Measurements from ENCODE around the gene EAF1.
"Not testable (repeated sequence)": the region's sequence is repeated elsewhere in the genome, so short reads cannot be mapped to it uniquely, and the experiment has no call there.

EAF1 gene

DNA sequence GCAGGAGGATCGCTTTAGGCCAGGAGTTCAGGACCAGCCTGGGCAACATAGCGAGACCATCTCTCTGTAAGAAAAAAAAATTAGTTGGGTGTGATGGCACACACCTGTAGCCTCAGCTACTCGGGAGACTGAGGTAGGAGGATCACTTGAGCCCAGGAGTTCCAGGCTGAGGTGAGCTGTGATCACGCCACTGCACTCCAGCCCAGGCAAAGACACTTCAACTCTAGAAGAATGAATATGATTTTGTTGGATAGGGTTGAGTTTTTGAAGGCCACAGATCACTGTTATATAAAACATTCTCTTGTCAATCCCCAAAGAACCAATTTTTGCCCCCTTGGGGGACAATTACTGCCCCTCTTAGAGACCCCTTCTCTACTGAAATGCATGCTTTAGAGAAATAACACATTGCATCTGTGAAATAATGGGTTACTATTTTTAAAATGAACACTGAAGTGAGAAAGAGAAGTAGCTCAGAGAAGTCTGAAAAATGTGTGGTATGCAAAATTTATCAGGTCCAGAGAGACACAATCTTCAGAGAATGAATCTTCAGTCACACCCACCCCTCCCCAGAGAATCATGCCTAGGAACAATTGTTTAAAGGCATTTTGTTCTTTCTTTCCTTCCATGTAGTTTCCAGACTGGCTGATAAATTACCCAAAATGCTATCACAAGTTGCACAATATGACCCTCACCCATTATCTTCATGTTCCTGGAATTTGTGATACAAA lies 42.7 kb upstream of the EAF1 start:
- CTCF ChIA-PET: no interaction called here
- POLR2A ChIA-PET: no interaction called here
- no peak for DNase-seq (ENCODE audit: extremely low spot score)
- TF ChIP-seq LEF1 (IDR thresholded peaks at IDR 0.05; ENCODE audit: borderline replicate concordance): no peak
- TF ChIP-seq CTBP1 (IDR thresholded peaks at IDR 0.05; ENCODE audit: borderline replicate concordance): no peak
- TF ChIP-seq FOXA1 (IDR thresholded peaks at IDR 0.05): no peak
- TF ChIP-seq ZNF384 (IDR thresholded peaks at IDR 0.05): no peak
- TF ChIP-seq NFRKB (IDR thresholded peaks at IDR 0.05): no peak

DNA sequence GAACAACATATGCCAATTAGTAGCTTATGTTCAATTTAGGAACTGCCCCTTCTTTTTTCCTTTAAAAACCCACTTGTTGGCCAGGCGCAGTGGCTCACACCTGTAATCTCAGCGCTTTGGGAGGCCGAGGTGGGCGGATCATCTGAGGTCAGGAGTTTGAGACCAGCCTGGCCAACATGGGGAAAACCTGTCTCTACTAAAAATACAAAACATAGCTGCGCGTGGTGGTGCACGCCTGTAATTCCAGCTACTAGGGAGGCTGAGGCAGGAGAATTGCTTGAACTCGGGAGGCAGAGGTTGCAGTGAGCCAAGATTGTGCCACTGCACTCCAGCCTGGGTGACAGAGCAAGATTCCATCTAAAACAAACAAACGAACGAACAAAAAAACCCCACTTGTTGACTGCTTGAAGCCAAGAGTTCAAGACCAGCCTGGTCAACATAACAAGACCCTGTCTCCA lies 42.1 kb upstream of the EAF1 start:
- CTCF ChIA-PET; DNase-seq (ENCODE audit: extremely low spot score); POLR2A ChIA-PET: not testable (repeated sequence)

DNA sequence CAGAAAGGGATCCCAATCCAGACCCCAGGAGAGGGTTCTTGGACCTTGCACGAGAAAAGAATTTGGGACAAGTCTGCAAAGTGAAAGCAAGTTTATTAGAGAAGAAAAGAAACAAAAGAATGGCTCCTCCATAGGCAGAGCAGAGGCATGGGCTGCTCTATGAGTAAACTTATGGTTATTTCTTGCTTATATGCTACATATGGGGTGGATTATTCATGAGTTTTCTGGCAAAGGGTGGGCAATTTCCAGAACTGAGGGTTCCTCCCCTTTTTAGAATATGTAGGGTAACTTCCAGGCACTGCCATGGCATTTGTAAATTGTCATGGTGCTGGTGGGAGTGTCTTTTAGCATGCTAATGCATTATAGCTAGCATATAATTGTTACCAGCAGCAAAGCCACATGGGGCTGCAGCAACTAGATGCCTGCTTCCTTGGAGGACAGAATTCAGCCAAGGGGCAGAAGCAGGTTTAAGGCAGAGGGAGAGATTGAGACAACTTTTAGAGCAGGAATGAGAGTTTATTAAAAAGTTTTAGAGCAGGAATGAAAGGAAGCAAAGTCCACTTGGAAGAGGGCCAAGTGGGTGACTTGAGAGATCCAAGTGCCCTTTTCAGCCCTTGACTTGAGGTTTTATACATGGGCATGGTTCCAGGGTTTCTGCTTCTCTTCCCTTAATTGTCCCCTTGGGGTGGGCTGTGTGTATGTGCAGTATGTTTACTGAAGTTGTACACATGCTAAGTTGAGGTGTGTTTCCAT lies 41.3 kb upstream of the EAF1 start:
- ChIA-PET CTCF (no interaction called here), POLR2A (no interaction called here)
- no peak for TF ChIP-seq ZNF384 (IDR thresholded peaks at IDR 0.05)
- no peak for TF ChIP-seq HDGF (IDR thresholded peaks at IDR 0.05; ENCODE audit: borderline replicate concordance)
- TF ChIP-seq FOXA1 (IDR thresholded peaks at IDR 0.05): no peak
- TF ChIP-seq FOXK2 (IDR thresholded peaks at IDR 0.05): no peak
- no peak for TF ChIP-seq ARNT (IDR thresholded peaks at IDR 0.05)
- TF ChIP-seq L3MBTL2 (conservative IDR thresholded peaks at IDR 0.05): no peak
- TF ChIP-seq BHLHE40 (IDR thresholded peaks at IDR 0.05; ENCODE audit: borderline replicate concordance): no peak
- DNase-seq (ENCODE audit: extremely low spot score): no peak

- CTCF ChIA-PET; DNase-seq (ENCODE audit: extremely low spot score); POLR2A ChIA-PET: not testable (repeated sequence)
Observed at GRCh38 chr3:15386654-15386955, 40.8 kb upstream of the EAF1 start.

DNA sequence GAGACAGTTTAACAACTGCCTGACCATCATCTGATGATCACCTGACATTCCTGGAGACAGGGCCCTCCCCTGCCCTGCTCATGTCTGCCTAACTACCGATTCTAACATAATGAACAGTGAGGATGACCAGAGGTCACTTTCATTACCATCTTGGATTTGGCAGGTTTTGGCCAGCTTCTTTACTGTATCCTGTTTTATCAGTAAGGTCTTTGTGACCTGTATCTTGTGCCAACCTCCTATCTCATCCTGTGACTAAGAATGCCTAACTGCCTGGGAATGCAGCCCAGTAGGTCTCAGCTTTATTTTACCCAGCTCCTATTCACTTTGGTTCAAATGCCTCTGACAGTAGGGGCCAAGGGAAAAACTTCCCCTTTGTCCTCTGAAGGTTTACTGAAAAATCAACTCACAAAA lies 40.2 kb upstream of the EAF1 start:
- DNase-seq (ENCODE audit: extremely low spot score): no peak
- no peak for TF ChIP-seq FOXA1 (IDR thresholded peaks at IDR 0.05)
- TF ChIP-seq SUZ12 (IDR thresholded peaks at IDR 0.05): no peak
- TF ChIP-seq, protein P1, sequence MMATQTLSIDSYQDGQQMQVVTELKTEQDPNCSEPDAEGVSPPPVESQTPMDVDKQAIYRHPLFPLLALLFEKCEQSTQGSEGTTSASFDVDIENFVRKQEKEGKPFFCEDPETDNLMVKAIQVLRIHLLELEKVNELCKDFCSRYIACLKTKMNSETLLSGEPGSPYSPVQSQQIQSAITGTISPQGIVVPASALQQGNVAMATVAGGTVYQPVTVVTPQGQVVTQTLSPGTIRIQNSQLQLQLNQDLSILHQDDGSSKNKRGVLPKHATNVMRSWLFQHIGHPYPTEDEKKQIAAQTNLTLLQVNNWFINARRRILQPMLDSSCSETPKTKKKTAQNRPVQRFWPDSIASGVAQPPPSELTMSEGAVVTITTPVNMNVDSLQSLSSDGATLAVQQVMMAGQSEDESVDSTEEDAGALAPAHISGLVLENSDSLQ (IDR thresholded peaks at IDR 0.05): no peak
- no peak for TF ChIP-seq NFRKB (IDR thresholded peaks at IDR 0.05)
- no peak for TF ChIP-seq LEF1 (IDR thresholded peaks at IDR 0.05; ENCODE audit: borderline replicate concordance)
- TF ChIP-seq BHLHE40 (IDR thresholded peaks at IDR 0.05; ENCODE audit: borderline replicate concordance): no peak
- TF ChIP-seq SP1 (IDR thresholded peaks at IDR 0.05): no peak
- no peak for TF ChIP-seq ZNF384 (IDR thresholded peaks at IDR 0.05)
- TF ChIP-seq TARDBP (IDR thresholded peaks at IDR 0.05): no peak
- no peak for TF ChIP-seq ARNT (IDR thresholded peaks at IDR 0.05)
- TF ChIP-seq FOXK2 (IDR thresholded peaks at IDR 0.05): no peak
- TF ChIP-seq FOXM1 (IDR thresholded peaks at IDR 0.05; ENCODE audit: borderline replicate concordance): no peak
- no peak for TF ChIP-seq CTBP1 (IDR thresholded peaks at IDR 0.05; ENCODE audit: borderline replicate concordance)
- TF ChIP-seq HDGF (IDR thresholded peaks at IDR 0.05; ENCODE audit: borderline replicate concordance): no peak
- TF ChIP-seq ELF4 (IDR thresholded peaks at IDR 0.05): no peak
- TF ChIP-seq L3MBTL2 (conservative IDR thresholded peaks at IDR 0.05): no peak
- ChIA-PET CTCF (interaction anchor here (0.7 kb wide), 1 partner anchor 40 kb away, joined by 3 read pairs; no protein-coding TSS in a partner anchor), POLR2A (no interaction called here)

DNA sequence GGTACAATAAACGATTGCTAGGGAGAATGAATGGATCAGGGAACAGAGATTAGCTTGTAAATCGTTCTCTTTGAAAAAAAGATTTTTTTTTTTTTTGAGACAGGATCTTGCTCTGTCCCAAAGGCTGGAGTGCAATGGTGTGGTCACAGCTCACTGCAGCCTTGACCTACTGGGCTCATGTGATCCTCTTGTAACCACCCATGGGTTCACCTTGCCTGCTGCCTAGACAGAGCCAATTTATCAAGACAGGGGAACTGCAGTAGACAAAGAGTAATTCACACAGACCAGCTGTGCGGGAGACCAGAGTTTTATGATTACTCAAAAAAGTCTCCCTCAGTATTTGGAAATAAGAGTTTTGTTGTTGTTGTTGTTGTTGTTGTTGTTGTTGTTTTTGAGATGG lies 39.7 kb upstream of the EAF1 start:
- ChIA-PET CTCF (interaction anchor here (0.7 kb wide), 1 partner anchor 120 kb away, joined by 3 read pairs; no protein-coding TSS in a partner anchor), POLR2A (no interaction called here)
- TF ChIP-seq, protein P1 (IDR thresholded peaks at IDR 0.05): no peak
- TF ChIP-seq HDGF (IDR thresholded peaks at IDR 0.05; ENCODE audit: borderline replicate concordance) (no peak), NFRKB (IDR thresholded peaks at IDR 0.05) (no peak), BHLHE40 (IDR thresholded peaks at IDR 0.05; ENCODE audit: borderline replicate concordance) (no peak)
- DNase-seq (ENCODE audit: extremely low spot score): no peak

- ChIA-PET CTCF (interaction anchor here (0.7 kb wide), 1 partner anchor 121 kb away, joined by 3 read pairs; no protein-coding TSS in a partner anchor), POLR2A (interaction anchor here (0.7 kb wide), 1 partner anchor 12 kb away, joined by 3 read pairs; no protein-coding TSS in a partner anchor)
- DNase-seq (ENCODE audit: extremely low spot score): not testable (repeated sequence)
Observed at GRCh38 chr3:15388335-15388734, 39.1 kb upstream of the EAF1 start.

DNA sequence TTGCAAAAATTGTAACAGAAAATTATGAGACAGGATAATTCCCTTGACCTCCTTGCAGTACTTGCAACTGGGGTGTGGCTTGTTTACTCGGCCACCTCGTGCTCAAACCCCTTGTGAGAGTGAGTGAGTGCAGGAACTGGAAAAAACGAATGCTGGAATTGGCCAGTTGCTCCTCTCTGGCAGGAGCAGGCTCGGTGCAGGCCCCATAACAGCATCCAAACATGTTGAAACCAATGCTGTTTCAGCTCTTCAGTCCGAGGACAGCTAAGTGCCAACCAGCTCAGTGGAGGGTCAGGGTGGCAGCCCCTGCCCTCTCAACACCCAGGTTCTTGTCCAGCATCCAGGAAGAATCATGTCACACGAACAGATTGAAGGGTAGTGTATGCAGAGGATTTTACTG lies 36.9 kb upstream of the EAF1 start:
- CTCF ChIA-PET: no interaction called here
- DNase-seq (ENCODE audit: extremely low spot score): no peak
- POLR2A ChIA-PET: no interaction called here

More for the DNA sequence above, 36.9 kb upstream of the EAF1 start:
- TF ChIP-seq BHLHE40 (IDR thresholded peaks at IDR 0.05; ENCODE audit: borderline replicate concordance) (no peak), L3MBTL2 (conservative IDR thresholded peaks at IDR 0.05) (no peak), ELF4 (IDR thresholded peaks at IDR 0.05) (no peak), CTBP1 (IDR thresholded peaks at IDR 0.05; ENCODE audit: borderline replicate concordance) (no peak), FOXK2 (IDR thresholded peaks at IDR 0.05) (no peak)

All from HEK293T (cell line).